Amniotic epithelial cell (primary cell): ENCODE data around the gene MYLK.

Experiments
- DNase-seq: peaks from one replicate; pipeline ENCODE4 v3.0.0-alpha.2; 2010; ENCODE audit warnings: low read depth

MYLK gene

DNA sequence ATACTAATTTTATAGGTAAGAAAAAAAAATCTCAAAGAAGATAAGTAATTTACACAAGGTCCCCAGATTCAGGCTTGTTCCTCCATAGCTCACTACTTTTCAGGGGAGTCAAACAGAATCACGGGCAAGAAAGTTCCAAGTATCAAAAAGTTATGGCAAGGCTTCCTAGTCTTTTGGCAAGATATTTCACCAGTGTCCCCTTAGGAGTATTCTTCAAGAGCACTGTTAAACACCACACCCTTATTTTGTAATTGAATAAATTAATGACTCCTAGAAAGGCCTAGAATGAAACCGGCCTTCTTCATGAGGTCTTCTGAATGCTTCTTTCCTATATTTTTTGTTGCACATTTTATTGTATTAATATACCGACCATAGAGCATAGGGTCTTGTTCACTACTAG, 109.7 kb downstream of the MYLK start:
- DNase-seq: no peak

DNA sequence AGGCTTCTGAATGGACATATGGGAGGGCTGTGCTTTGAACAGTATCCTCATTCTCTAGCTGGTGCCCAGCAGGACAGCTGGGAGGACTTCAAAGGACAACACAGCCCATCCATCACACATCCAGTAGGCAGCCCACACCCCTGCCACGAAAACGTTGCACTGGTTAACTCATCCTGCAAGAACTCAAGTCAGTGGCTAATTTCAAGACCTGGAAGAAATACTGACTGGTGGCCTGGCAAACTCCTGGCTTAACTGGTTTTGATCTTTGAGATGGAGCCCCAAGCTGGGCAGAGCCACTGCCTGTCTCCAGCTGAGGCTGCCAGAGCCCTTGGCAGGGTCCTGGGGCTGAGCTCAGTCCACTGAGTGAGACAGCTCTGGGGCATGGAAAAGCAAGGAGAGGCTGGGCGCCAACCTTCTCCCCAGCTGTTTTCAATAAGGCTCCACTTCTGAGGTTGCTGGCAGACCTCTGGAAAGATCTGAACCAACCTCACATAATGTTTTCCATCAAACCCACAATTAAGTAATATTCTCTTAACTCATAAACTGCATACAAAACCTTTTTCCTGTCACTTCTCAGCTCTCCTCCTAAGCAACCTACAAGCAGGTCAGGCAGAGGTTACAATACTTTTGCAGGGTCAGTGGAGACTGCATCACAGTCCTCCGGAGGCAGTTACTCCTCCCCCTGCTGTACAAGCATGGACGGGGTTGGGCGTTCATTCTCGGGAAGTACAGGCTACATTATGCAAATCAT, 110.3 kb downstream of the MYLK start:
- no peak for DNase-seq

DNA sequence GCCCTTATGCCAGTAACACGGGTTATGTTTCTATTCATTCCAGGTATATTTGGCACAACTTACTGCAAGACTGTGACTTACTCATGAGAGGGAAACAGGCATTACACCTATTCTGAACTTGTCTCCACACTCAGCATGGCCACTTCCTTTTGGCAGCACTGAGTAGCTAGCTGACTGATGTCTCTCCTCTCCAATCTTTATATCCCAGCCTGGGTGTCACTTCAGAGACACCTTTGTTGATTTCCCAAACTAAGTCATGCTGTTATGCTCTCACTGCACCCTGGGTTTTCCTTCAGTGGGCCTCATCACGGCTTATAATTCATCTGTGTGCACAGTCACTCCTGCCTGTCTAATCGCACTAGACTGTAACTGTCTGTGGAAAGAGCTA, 114.8 kb downstream of the MYLK start:
- DNase-seq: no peak

DNA sequence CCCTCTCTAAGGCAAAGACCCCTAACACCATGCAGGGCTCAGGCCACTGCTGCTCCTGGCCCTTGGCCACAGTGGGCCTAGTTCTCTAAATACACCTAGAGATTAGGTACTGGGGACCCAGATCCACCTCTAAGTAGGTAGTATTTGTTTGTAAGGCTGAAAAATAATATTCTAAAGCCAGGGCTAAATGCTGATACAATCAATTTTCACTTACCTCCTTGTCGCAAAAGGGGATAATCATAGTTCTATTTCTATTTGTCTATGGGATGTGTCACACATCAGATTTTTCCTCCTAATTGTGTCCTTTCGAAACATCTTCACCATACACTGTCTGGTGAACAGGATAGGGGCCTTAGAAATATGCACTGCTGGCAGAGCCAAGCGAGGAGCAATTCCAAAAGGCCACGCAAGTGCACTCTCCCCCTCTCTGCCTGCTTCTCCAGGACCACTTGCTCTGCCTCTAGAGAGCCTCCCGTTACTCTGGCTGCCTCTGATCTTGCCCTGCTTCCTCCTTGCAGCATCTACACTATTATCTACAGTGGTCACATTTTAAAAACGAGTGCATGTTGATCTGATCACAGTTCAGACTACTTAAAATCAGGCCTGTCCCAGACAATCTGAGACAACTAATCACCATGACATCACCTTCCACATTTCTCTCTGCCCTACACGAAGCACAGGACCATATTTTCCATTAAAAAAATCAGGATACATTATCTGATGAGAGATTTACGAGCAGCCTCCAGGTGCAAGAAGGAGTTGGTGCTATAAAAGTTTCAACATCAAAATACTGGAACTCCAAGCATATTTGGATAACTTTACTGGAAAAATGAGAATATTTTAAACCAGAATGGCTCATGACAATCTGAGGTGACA, 115.4 kb downstream of the MYLK start:
- no peak for DNase-seq

DNA sequence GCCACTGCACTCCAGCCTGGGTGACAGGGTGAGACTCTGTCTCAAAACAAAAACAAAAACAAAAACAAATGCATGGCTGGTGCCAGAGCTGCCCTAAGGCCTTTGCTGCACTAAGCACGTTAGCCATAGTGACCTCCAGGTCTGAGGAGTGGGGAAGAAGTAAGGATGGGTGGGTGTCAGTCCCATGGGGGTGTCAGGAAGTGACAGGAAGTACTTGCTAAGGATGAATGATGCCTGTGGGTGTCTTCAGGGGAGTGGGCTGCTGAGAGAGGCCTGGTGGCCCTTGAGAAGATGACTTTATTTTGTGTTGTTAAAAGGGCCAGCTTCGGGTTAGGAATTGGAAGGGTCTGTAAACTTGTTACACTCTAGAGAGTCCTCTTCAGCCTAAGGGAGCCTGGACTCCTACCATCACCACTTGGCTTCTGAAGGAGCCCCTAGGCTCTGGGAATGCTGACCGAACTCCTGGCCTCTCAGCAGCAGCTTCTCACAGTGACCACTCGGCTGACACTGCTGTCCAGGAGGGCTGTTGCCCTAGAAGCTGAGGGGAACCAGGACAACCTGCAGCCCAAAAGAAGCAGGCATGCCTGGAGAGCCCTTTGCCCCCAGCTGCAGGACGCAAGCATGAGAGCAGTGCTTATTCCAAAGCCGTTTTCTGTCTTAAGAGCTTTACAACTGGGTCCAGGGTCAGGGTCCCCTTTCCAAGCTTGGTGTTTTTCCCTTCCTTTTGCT, 116.4 kb downstream of the MYLK start:
- DNase-seq: no peak

DNA sequence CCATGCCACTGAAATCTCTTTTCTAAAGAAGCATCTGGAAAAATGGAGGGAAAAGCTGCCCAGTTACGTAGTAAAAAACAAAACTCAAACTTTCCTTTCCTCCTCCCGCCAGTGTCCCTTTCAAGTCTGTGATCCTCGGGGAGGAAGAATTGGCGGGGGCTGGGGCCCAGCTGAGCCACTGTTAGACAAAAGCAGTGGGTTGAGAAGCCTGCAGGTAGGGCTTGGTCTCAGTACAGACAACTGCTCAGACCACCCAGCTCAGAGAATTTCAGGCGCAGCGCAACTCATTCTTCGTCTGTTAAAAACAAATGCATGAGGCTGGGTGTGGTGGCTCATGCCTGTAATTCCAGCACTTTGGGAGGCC, 117.1 kb downstream of the MYLK start:
- DNase-seq: no peak

DNA sequence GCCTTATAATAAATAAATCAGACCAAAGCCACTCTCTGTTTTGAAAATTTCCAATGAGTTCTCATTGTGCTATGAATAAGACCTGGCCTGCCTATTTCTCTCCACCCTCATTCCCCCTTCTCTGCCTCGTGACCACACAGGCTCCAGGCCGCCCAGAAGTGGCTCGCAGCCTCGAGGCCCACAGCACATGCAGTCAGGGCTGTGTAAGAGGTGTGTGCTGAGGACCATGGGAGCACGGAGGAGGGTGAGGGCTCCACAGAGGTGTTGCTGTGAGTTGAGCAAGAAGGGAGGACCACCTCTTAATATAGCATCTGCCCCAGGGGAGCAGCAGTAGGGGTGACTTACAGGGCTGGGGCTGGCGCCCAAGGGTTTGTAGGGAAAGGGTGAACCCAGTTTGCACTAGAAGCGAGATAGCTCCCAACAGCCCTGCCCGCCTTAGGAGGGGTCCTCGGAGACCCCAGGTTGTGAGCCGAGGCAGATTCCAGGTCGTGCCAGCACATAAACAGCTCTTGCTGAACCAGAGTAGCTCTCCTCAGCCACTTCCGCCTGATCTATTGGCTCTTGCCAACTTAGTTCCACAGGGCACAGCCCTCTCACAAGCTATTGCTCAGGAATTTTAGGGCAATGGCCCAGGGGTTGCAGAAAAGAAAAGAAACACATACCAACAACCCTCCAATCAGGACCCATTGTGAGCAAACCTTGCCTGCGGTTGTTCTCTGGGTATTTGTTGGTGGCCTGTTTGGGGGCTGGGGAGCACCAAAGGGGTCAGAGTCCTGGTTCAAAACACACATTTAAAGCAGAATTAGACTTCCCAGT, 117.7 kb downstream of the MYLK start:
- DNase-seq: no peak

DNA sequence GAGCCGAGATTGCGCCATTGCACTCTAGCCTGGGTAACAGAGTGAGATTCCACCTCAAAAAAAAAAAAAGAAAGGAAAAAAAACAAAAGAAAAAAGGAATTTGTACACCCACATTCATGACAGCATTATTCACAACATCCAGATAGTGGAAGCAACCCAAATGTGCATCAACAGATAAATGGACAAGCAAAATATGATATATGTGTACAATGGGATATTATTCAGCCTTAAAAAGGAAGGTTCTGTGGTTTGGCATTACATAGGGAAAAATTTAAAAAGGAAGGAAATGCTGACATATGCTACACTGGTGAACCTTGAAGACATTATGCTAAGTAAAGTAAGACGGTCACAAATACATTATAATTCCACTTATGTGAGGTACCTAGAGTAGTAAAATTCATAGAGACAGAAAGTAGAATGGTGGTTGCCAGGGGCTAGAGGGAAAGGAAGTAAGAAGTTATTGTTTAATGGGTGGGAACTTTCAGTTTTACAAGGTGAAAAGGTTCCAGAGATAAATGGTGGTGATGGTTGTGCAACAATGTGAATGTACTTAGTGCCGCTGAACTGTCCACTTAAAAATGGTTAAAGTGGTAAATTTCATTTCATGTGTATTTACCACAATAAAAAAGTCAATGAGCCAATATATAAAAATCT, 118.5 kb downstream of the MYLK start:
- DNase-seq: peak; percentile 96

DNA sequence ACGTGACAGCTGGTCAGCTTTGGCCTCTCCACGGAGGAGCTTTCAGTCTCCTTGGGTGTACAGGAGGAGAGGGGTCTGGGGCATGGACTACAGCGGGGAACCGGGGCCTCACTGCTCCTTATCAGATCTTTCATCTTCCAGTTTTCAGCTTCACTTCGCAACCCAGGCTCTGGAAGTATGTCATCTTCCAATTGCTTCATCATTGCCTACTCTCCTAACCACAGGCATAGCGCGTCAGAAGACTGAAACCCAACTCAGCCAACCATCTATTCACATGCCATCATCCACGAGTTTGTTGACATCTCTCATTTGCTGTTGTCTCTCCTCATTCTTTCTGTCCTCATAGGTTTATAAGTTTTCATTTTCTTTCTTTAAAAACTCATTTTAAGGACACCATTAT, 119.5 kb downstream of the MYLK start:
- peak; percentile 94 for DNase-seq

DNA sequence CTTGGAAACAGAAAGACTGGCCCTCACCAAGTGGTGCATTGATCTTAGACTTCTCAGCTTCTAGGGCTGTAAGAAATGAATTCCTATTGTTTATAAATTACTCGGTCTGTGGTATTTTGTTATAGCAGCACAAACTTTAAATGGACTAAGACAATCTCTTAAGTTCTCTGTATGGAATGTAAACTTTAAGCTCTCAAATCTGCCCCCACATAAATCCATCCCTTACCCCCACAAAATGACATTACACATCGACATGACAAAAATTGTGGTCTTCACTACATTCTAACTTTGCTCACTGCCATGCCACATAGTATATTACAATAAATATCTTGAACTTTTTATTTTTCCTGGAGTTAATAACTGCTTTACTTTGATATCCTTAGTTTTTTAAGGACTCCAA, 121.3 kb downstream of the MYLK start:
- peak; percentile 53 for DNase-seq

DNA sequence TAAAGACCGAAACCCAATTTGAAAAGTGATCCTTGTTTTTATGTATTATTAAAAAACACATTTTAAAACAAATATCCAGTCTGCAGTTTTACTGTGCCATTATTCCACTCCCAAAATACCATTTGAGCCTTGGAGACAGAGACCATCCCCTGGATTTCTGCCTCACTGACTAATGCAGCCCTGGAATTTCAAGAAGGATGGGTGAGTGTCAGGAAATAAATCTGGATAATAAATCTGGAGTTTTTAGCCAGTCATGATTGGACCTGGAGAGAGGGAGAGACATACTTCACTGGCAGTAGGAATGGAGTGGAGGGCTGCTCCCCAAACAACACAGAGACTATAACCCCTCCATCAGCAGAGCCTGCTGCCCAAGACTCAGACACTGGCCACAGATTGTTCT, 123.3 kb downstream of the MYLK start:
- DNase-seq: peak; percentile 66

DNA sequence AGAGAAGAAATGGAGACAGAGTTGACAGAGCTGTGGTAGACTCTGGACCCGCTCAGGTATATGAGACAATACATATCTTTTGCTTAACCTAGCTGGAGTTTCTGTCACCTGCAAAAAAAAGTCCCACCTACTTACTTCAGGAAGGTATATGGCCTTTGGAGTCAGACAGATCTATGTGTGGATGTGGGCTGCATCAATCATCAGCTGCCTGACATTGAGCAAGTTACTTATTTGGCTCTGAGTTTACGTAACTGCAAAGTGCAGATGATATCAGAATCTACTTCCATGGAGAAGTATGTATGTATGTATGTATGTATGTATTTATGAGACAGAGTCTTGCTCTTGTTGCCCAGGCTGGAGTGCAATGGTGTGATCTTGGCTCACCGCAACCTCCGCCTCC, 124.3 kb downstream of the MYLK start:
- no peak for DNase-seq

DNA sequence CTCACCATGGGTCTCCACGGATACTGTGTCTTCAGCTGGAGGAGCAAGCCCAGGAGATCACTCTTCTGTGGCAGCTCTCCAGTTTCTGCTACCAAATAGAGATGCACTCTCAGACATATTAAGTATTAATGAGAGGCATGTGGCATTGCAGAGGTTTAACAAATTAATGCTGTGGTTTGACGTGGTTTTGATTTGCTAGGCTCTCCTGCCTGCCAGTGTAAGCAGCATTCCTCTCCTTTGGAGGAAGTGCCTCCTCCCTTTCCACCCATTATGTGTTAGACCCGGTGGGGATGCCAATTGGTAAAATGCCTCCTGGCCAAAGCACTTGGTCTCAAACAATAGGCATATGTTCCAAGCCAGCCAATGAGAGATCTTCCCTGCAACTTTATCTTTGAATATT, 124.8 kb downstream of the MYLK start:
- DNase-seq: no peak

DNA sequence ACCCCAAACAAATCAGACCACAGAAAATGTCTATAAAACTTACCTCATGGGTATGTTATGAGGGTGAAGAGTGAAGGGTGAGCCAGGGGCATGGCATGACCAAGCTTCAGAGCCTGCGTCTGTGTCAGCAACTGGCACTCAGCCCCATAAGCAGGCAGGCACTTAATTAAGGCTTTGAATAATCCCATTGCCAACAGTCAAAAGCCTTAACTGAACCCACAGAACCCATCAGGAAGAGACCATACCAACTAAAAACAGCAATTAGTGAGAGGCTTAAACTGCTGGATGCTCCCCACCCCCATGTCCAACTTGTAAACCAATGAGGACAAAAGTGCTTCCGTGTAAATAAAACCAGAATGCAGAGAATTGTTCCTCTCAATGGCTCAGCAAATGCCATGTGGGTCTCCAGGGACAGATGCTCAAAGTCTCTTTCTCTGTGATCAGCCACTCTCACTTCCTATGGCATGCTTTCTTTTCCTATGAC, 126.0 kb downstream of the MYLK start:
- peak; percentile 88 for DNase-seq

DNA sequence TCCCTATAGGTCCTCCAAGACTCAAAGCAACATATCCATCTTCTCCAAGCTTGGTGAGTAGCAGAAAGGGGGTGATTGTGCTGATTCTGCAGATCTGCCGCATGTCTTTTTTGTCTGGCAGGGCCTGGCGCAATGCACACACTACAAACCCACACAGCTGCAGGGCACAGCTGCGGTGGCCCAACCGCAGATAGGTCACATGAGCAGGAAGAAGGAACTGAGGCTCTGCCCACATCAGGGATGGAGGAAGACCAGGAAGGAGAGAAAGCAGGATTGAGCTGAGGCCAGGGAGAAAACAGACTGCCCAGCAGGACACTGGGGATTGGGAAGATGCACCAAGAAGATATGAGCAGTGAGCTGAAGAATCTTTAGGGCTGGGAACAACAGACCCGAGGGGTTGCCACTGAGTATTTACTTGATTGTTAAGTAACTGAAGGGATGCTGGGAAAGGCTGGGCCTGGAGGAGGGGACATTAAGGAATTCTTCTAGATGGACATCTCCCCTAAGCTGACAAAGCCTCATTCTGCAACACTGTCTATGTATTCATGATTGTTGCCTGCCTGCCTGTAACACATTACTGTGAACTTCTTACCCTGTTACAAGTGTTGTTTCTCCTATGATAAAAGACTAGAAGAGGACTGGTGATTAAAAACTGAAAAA, 126.7 kb downstream of the MYLK start:
- peak; percentile 74 for DNase-seq

DNA sequence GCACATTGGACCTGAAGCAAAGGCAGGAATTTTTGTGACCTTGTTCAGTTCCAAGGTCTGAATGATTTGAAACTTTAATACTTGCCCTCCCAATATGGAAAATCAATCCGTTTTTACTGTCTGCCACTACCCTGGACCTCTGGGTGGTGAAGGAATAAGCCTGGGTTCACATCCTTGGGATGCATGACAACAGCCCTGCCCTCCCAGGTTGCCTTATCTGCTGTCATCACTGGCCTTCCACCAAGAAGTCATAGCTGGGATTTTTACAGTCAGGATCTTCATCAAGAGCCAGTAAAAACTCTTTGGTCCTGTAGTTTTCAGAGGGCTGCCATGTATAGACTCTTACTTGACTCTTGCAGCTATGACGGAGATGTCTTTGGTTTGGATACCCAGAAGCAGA, 128.6 kb downstream of the MYLK start:
- no peak for DNase-seq

DNA sequence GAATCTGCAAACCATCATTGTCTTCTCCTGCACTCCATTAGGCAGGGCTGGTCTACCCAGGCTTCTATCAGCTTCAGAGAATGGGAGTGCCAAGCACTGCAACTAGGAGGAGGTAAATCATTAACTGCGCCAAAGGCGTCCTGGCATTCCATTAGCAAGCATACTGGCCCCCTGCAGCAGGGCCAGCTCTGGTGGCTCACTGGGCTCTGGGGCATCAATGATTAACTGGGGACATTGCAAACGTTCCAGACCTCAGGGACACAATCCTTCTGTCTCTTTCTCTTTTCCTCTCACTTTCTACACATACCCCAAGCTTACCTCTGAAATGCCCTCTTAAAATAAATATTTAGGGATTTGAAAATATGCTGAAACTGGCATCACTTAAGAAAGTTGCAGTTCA, 129.0 kb downstream of the MYLK start:
- no peak for DNase-seq

DNA sequence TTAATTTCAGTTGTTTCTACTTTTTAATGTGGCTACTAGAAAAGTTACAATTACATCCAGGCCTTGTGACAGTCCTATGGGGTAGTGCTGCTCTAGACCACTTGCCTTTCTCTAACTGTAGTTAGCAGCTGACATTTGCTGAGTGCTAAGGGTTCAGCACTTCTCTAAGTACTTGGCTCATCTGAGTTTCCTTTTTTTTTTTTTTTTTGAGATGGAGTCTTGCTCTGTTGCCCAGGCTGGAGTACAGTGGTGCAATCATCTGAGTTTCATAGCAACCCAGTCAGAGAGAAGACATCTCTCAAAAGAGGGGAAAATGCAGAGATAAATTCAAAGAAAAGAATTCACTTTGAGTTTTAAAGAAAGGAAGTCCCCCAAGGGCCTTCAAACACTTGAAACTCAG, 130.8 kb downstream of the MYLK start:
- DNase-seq: no peak

DNA sequence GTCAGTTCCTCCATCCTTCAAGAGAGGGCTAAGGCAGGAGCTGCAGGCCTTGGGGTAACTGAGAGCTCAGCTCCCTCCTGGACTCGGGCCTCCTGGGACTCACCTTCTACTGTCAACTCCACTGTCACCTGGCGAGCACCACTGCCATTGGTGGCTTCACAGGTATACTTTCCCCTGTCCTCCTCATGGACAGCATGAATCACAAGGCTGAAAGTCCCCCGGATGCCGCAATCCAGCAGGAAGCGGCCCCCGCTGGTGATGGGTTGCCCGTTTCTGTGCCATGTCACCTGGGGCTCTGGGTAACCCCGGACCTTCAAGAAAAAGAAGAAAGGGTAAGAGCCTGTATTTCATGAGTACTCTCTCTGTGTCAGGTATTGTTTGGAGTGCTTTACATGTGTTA, 131.9 kb downstream of the MYLK start:
- no peak for DNase-seq

DNA sequence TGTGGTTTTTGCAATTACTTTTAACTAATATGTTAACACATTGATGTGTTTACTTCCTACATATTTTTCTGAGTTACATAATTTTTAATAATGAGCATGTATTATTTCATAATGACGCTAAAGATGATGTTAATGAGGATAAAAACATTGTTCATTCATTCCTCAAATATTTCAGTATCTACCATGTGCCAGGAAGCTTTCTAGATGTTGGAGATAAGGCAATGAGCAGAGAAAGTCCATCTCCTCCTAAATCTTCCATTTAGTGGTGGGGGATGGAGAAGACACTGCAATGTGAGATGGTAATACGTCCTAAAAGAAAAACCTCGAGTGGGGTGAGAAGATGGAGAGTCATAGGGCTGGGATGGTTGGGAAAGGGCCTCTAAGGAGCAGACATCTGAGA, 132.7 kb downstream of the MYLK start:
- peak; percentile 91 for DNase-seq
